Endothelial cell of umbilical vein (primary cell): ENCODE results near the gene CUZD1. TPM values are rescaled to one million over a fixed set of nuclear protein-coding genes. Genes with fewer than 3 reads are reported as not detected.

ENCODE experiments used
- BruUV-seq: library from RNA; stranded (reverse); fragments of 400-500 nt; replicated peaks from 2 replicates; lab custom pipeline; 2021; lab: Mats Ljungman, UMichigan
- CTCF ChIA-PET: fragments of 300-600, 350-600 bp; sonication (Branson Sonifier 250); formaldehyde crosslinking; loops from one replicate; lab custom pipeline; 2021; ENCODE audit warnings: antibody characterized with exemption, inconsistent platforms; lab: Charles Lee
- POLR2A ChIA-PET: fragments of 300-600, 350-600 bp; sonication (Branson Sonifier 250); formaldehyde crosslinking; loops from one replicate; lab custom pipeline; 2021; ENCODE audit warnings: antibody characterized with exemption, inconsistent platforms; lab: Charles Lee
- DNase-seq: peaks from one replicate; pipeline ENCODE4 v3.0.0-alpha.2; 2011; ENCODE audit warnings: low read depth, low spot score
- FAIRE-seq: peaks from 2 replicates; lab custom pipeline; 2011; peaks lifted over from hg19 to GRCh38; lab: Jason Lieb, UNC
- H2AFZ ChIP-seq: 2 replicates; pipeline ENCODE4 v1.6.0; 2012; ENCODE audit warnings: low read depth, low read length, control low read depth, inconsistent platforms
- H3K27ac ChIP-seq: 2 replicates; pipeline ENCODE4 v1.5.1; 2011; ENCODE audit warnings: low read depth, mild to moderate bottlenecking, control low read depth, low read length, moderate library complexity; ENCODE audit not compliant: insufficient read depth
- H3K27me3 ChIP-seq, 2 experiments: 2 replicates each; pipeline versions ENCODE4 v1.6.0 to v1.6.1; 2011; ENCODE audit warnings: low read length in 2 of 2, mixed read lengths in 1 of 2; ENCODE audit not compliant: control insufficient read depth in 2 of 2, insufficient read depth in 2 of 2
- H3K36me3 ChIP-seq, 2 experiments: 2 replicates in 1 of 2; 3 replicates in 1 of 2; pipeline ENCODE4 v1.5.1; 2011; ENCODE audit warnings: low read length in 2 of 2, mild to moderate bottlenecking in 1 of 2, moderate library complexity in 1 of 2; ENCODE audit not compliant: control insufficient read depth in 2 of 2, insufficient read depth in 2 of 2; ENCODE audit errors: extremely low read depth in 1 of 2
- H3K4me1 ChIP-seq: 3 replicates; pipeline ENCODE4 v1.5.1; 2011; ENCODE audit warnings: mild to moderate bottlenecking, low read length; ENCODE audit not compliant: control insufficient read depth, insufficient read depth; ENCODE audit errors: extremely low read depth
- H3K4me2 ChIP-seq: 2 replicates; pipeline ENCODE4 v1.6.1; 2011; ENCODE audit warnings: low read length, control low read depth, mixed read lengths; ENCODE audit not compliant: insufficient read depth
- H3K4me3 ChIP-seq, 3 experiments: fragments of 200-600 bp in 1 of 3; sonication (generic), shearing (Covaris generic) in 1 of 3; replicated peaks in 1 of 3; 2 replicates each; pipeline ENCODE4 v1.5.1; 2011 to 2016; ENCODE audit warnings: control low read depth in 3 of 3, low read length in 3 of 3, mild to moderate bottlenecking in 2 of 3, inconsistent platforms in 1 of 3, low read depth in 1 of 3, moderate library complexity in 1 of 3; ENCODE audit not compliant: insufficient read depth in 1 of 3
- H3K79me2 ChIP-seq: 2 replicates; pipeline ENCODE4 v1.6.0; 2012; ENCODE audit warnings: low read length, inconsistent platforms; ENCODE audit not compliant: control insufficient read depth, insufficient read depth
- H3K9ac ChIP-seq: replicated peaks from 2 replicates; pipeline ENCODE3; 2011; ENCODE audit warnings: low read length, control low read depth; ENCODE audit not compliant: insufficient read depth; ENCODE audit errors: extremely low read depth
- H3K9me1 ChIP-seq: replicated peaks from 3 replicates; pipeline ENCODE4 v1.6.0; 2011; ENCODE audit warnings: mild to moderate bottlenecking, low read length; ENCODE audit not compliant: control insufficient read depth, insufficient read depth; ENCODE audit errors: extremely low read depth
- H3K9me3 ChIP-seq: replicated peaks from 2 replicates; pipeline ENCODE4 v1.5.1; 2012; ENCODE audit warnings: low read length, inconsistent platforms; ENCODE audit not compliant: control insufficient read depth, insufficient read depth
- H4K20me1 ChIP-seq: replicated peaks from 2 replicates; pipeline ENCODE3; 2011; ENCODE audit warnings: mild to moderate bottlenecking, low read length; ENCODE audit not compliant: control insufficient read depth, insufficient read depth; ENCODE audit errors: extremely low read depth
- CTCF ChIP-seq, 2 donors: IDR thresholded peaks; 1 replicate in 1 of 2; 2 replicates in 1 of 2; pipeline ENCODE4 v1.5.1; 2011; ENCODE audit warnings: low read length in 2 of 2, mild to moderate bottlenecking in 2 of 2, moderate library complexity in 2 of 2, control low read depth in 1 of 2, inconsistent platforms in 1 of 2, low read depth in 1 of 2; ENCODE audit not compliant: insufficient read depth in 1 of 2; ENCODE audit errors: extremely low read depth in 1 of 2
- EZH2 ChIP-seq: IDR thresholded peaks from 2 replicates; pipeline ENCODE4 v1.6.1; 2012; ENCODE audit warnings: borderline replicate concordance, low read depth, mild to moderate bottlenecking, moderate library complexity, low read length, inconsistent platforms; ENCODE audit not compliant: severe bottlenecking
- GATA2 ChIP-seq: IDR thresholded peaks from 2 replicates; pipeline ENCODE4 v1.7.0; 2011; ENCODE audit warnings: low read depth, mild to moderate bottlenecking, moderate library complexity, mixed read lengths, low read length; ENCODE audit not compliant: insufficient read length, insufficient read depth
- JUN ChIP-seq: IDR thresholded peaks from 2 replicates; pipeline ENCODE4 v1.6.1; 2011; ENCODE audit warnings: borderline replicate concordance, low read depth; ENCODE audit not compliant: insufficient read length, insufficient read depth
- MAX ChIP-seq: IDR thresholded peaks from 2 replicates; pipeline ENCODE4 v1.6.1; 2011; ENCODE audit not compliant: insufficient read depth, insufficient read length
- MYC ChIP-seq: IDR thresholded peaks from one replicate; pipeline ENCODE4 v1.6.1; 2011; ENCODE audit warnings: mild to moderate bottlenecking, low read depth, low read length
- POLR2A ChIP-seq: IDR thresholded peaks from 2 replicates; pipeline ENCODE4 v1.6.1; 2012; ENCODE audit warnings: low read depth, mild to moderate bottlenecking, control low read depth, low read length
- POLR2AphosphoS5 ChIP-seq: IDR thresholded peaks from 2 replicates; pipeline ENCODE4 v1.6.1; 2012; ENCODE audit warnings: low read depth, mild to moderate bottlenecking, control low read depth, low read length, moderate library complexity; ENCODE audit not compliant: insufficient read depth
- dilution Hi-C: fragments of 300-500 bp; cut with MboI; formaldehyde crosslinking; loops from one replicate; pipeline ENCODE4 v1.15.0; 2019; ENCODE audit warnings: low sequenced_read_pairs; ENCODE audit not compliant: extremely low pct_ligation_motif_present
- intact Hi-C: fragments of 100-400 bp; cut with micrococcal nuclease; formaldehyde crosslinking; loops from one replicate; pipeline ENCODE4 v1.10.0; 2022
- polyA plus RNA-seq, 4 experiments: library from polyadenylated mRNA; depleted of rRNA in 3 of 4; stranded (reverse) in 3 of 4; unstranded in 1 of 4; fragments of >200 nt; gene quantifications; 2 replicates each; pipeline versions ENCODE4 v1.2.1 to v1.2.3, GENCODE V29; 2011 to 2012; ENCODE audit warnings: missing spikeins in 1 of 4
- total RNA-seq: library from RNA; stranded (reverse); gene quantifications from 2 replicates; pipeline ENCODE4 v1.2.3, GENCODE V29; 2021

The CUZD1 gene
- total and polyA plus RNA-seq, 2 donors (not counting 3 experiments of a cell fraction or from before 2014, with no cell fraction given), result 1.1 to 1.4 TPM

GRCh38 chr10:122838880-122839279 lies 6.8 kb downstream of the CUZD1 start:
- Histone ChIP-seq H3K4me2 (no peak overlapping the region), H3K27me3 (no peaks in the 10 kb centered on the region), H3K36me3 (peaks cover 0 to 6% of the 10 kb centered on the region in 2 experiments), H3K9me1 (no peaks in the 10 kb centered on the region), H3K9me3 (no peaks in the 10 kb centered on the region), H3K79me2 (no peaks in the 10 kb centered on the region), H4K20me1 (no peaks in the 10 kb centered on the region), H3K4me3 (no peak overlapping the region), H3K9ac (no peak overlapping the region), H3K4me1 (no peaks in the 10 kb centered on the region), H2AFZ (no peak overlapping the region), H3K27ac (no peak overlapping the region)
- FAIRE-seq (no peak), DNase-seq (no peak)
- intact Hi-C loops (no loop called here), dilution Hi-C loops (no loop called here)
- CTCF ChIA-PET, result no interaction called here
- BruUV-seq, result no TSS peak
- TF ChIP-seq MAX, result no peak
- TF ChIP-seq MYC, result no peak
- TF ChIP-seq GATA2, result no peak
- no peak for TF ChIP-seq EZH2
- no peak for TF ChIP-seq CTCF (IDR thresholded peaks at IDR 0.05; ENCODE audit: extremely low read depth in 1 of 2, insufficient read depth in 1 of 2, low read depth in 1 of 2, low read length in 2 of 2)
- no peak for TF ChIP-seq POLR2AphosphoS5
- TF ChIP-seq POLR2A, result no peak
- no peak for TF ChIP-seq JUN
- POLR2A ChIA-PET, result no interaction called here
